Sigmoid colon (tissue), 7 donors: ENCODE data around the gene ZNF212. TPM values are rescaled to one million over a fixed set of nuclear protein-coding genes. Genes with fewer than 3 reads are reported as not detected.

ENCODE experiments used
- DNase-seq: peaks from one replicate; pipeline ENCODE4 v3.0.0-alpha.2; 2019
- H3K27ac ChIP-seq, 4 donors: fragments of 200-600 bp; sonication (generic); one replicate each; pipeline ENCODE4 v1.5.1; 2016 to 2019; ENCODE audit warnings: mild to moderate bottlenecking in 1 of 4
- H3K27me3 ChIP-seq, 3 donors: fragments of 200-600 bp; sonication (generic); one replicate each; pipeline ENCODE4 v1.5.1; 2019; ENCODE audit warnings: mild to moderate bottlenecking in 1 of 3
- H3K36me3 ChIP-seq, 4 donors: fragments of 200-600 bp; sonication (generic); one replicate each; pipeline ENCODE4 v1.5.1; 2016 to 2019
- H3K4me1 ChIP-seq, 4 donors: fragments of 200-600 bp; sonication (generic); one replicate each; pipeline ENCODE4 v1.5.1; 2017 to 2019
- H3K4me3 ChIP-seq, 4 donors: fragments of 200-600 bp; sonication (generic); one replicate each; pipeline ENCODE4 v1.5.1; 2017 to 2019; ENCODE audit warnings: mild to moderate bottlenecking in 2 of 4, moderate library complexity in 1 of 4
- H3K9me3 ChIP-seq, 4 donors: fragments of 200-600 bp in 3 of 4; sonication (generic) in 3 of 4; one replicate each; pipeline versions ENCODE4 v1.5.1 to v1.6.1; 2013 to 2019
- EP300 ChIP-seq, 4 donors: sonication (generic); formaldehyde crosslinking; IDR thresholded peaks; one replicate each; pipeline ENCODE4 v1.6.1; 2017; ENCODE audit warnings: antibody characterized with exemption in 4 of 4
- POLR2A ChIP-seq, 2 donors: fragments of 450-650 bp; IDR thresholded peaks; one replicate each; pipeline ENCODE4 v1.6.1; 2016; ENCODE audit warnings: antibody characterized with exemption in 2 of 2, mild to moderate bottlenecking in 2 of 2, moderate library complexity in 2 of 2
- POLR2AphosphoS5 ChIP-seq, 4 donors: sonication (generic); formaldehyde crosslinking; IDR thresholded peaks; one replicate each; pipeline ENCODE4 v1.6.1; 2017; ENCODE audit warnings: antibody characterized with exemption in 4 of 4
- WGBS, 2 donors: extraction: QIAGEN DNeasy Blood & Tissue Kit; methylation state at CpG; one replicate each; pipeline ENCODE4 v1.1.7; 2013; 5-methylcytosine and 5-hydroxymethylcytosine counted together
- intact Hi-C: fragments of 100-400 bp; cut with DNase I; formaldehyde crosslinking; loops from one replicate; pipeline ENCODE4 v1.15.1; 2023
- polyA plus RNA-seq, 3 donors: library from polyadenylated mRNA; stranded (reverse); fragments of 200-250 nt; gene quantifications; one replicate each; pipeline ENCODE4 v1.2.3, GENCODE V29; 2013
- total RNA-seq, 4 donors: library from RNA; depleted of rRNA; stranded (reverse); fragments of >200 nt; gene quantifications; one replicate each; pipeline ENCODE4 v1.1.0, GENCODE V29; 2016
- TF ChIP-seq, protein P1 (sequence below), 4 experiments: fragments of 450-650 bp in 3 of 4; fragments of 200-600 bp in 1 of 4; IDR thresholded peaks; one replicate each; pipeline ENCODE4 v1.5.1; 2016 to 2019; ENCODE audit warnings: antibody characterized with exemption in 4 of 4, mild to moderate bottlenecking in 3 of 4, moderate library complexity in 2 of 4
- donor health status: healthy with polysubstance abuse.
- donor health status: Bipolar disorder and iron deficiency.
- donor health status: healthy.

The ZNF212 gene
- total and polyA plus RNA-seq, 7 donors = 4.1 to 13.6 (median 5.8) TPM

DNA sequence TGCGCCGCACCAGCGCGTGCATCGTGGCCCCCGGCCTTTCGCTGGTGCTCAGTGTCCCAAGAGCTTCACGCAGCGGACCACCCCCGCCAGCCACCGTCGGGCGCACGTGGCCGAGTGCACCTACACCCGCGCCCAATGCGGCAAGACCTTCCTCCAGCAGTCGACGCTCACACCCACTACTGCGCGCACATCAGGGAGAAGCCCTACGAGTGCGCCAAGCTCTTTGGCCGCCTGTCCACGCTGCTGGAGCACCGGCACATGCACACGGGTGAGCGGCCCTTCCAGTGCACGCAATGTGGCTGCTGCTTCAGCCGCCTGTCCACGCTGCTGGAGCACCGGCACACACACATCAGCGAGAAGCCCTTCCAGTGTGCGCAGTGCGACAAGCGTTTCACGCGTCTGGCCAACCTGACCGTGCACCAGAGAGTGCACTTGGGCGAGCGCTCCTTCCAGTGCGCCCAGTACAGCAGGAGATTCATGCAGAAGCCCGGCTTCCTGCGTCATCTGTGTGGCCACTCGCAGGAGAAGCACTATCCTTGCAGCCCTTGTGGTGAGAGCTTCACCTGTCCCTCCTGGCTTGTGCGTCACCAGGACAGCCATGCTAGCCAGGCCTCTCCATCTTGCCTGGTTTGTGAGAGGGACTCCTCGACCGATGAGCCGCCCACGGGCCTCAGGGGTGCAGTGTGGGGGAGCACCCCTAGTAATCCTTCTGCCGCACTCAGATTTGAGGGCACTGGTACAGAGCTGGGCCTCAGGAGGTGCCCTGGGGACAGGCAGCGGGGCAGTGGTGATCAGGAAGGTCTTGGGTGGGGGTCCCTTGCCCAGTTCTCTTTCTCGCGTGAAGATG is 55.4 kb downstream of the ZNF212 start:
- TF ChIP-seq, protein P1, sequence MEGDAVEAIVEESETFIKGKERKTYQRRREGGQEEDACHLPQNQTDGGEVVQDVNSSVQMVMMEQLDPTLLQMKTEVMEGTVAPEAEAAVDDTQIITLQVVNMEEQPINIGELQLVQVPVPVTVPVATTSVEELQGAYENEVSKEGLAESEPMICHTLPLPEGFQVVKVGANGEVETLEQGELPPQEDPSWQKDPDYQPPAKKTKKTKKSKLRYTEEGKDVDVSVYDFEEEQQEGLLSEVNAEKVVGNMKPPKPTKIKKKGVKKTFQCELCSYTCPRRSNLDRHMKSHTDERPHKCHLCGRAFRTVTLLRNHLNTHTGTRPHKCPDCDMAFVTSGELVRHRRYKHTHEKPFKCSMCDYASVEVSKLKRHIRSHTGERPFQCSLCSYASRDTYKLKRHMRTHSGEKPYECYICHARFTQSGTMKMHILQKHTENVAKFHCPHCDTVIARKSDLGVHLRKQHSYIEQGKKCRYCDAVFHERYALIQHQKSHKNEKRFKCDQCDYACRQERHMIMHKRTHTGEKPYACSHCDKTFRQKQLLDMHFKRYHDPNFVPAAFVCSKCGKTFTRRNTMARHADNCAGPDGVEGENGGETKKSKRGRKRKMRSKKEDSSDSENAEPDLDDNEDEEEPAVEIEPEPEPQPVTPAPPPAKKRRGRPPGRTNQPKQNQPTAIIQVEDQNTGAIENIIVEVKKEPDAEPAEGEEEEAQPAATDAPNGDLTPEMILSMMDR (IDR thresholded peaks at IDR 0.05) = no peak
- TF ChIP-seq POLR2AphosphoS5 (IDR thresholded peaks at IDR 0.05) = no peak
- H3K9me3 ChIP-seq = no peaks in the 10 kb centered on the region
- no peak overlapping the region for H3K27ac ChIP-seq
- H3K4me1 ChIP-seq = no peaks in the 10 kb centered on the region
- H3K27me3 ChIP-seq = no peaks in the 10 kb centered on the region
- intact Hi-C loops = no loop called here
- peaks cover 5 to 50% (median 8%) of the 10 kb centered on the region in 4 donors for H3K36me3 ChIP-seq
- WGBS, 2 donors = 97 to 98% methylated on average over 55 of the region's 55 CpGs
- no peak overlapping the region for H3K4me3 ChIP-seq
- DNase-seq = no peak

DNA sequence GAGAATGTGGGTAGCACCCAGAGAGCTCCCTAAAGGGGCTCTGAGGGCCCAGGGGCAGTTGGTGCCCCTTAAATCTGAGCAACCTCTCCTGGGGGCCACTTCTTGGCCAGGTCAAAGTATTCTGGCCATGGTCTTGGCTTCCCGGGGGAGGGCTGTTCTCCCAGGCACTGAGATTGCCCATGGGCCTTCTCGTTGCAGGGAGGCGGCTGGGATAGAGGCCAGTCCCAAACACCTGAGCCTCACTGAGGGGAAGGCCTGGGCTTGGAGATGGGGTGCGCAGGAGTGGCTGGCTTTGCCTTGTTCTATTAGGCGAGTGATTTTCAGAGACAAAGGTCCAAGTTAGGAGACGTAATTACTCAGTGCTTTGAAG is 56.0 kb downstream of the ZNF212 start:
- Histone ChIP-seq H3K4me1 (no peaks in the 10 kb centered on the region), H3K27ac (no peak overlapping the region), H3K36me3 (peaks cover 5 to 48% (median 7%) of the 10 kb centered on the region in 4 donors), H3K9me3 (no peaks in the 10 kb centered on the region), H3K27me3 (no peaks in the 10 kb centered on the region), H3K4me3 (no peak overlapping the region)
- WGBS, 2 donors = 94 to 95% methylated on average over 6 of the region's 6 CpGs
- DNase-seq = no peak
- intact Hi-C loops = no loop called here
- TF ChIP-seq POLR2A (IDR thresholded peaks at IDR 0.05) = no peak
- TF ChIP-seq POLR2AphosphoS5 (IDR thresholded peaks at IDR 0.05) = no peak
- TF ChIP-seq EP300 (IDR thresholded peaks at IDR 0.05) = no peak
- TF ChIP-seq, protein P1 (IDR thresholded peaks at IDR 0.05) = no peak

DNA sequence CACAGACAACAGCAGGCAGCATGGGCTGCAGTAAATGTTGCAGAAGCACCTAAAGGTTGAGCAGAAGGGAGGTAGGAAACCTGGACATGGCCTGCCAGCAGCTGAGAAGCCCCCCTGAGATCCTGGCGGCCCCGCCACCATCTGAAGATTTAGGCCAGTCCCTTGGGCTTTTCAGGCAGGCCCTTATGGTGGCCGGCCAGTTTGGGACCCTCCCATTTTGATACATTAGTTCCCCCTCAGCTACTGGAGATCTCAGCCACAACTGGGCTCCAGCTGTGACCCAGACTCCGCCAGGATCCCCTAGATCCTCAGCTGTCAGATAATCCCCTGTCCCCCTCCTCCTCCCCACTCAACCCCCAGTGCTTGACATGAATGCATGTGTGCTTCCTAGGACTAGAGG is 56.9 kb downstream of the ZNF212 start:
- Histone ChIP-seq H3K36me3 (peaks cover 5 to 48% (median 7%) of the 10 kb centered on the region in 4 donors), H3K9me3 (no peaks in the 10 kb centered on the region), H3K4me3 (no peak overlapping the region), H3K27me3 (no peaks in the 10 kb centered on the region), H3K4me1 (no peaks in the 10 kb centered on the region), H3K27ac (no peak overlapping the region)
- 93 to 95% methylated on average over 4 of the region's 4 CpGs for WGBS, 2 donors
- intact Hi-C loops = no loop called here
- TF ChIP-seq POLR2A (IDR thresholded peaks at IDR 0.05) = no peak
- no peak for TF ChIP-seq EP300 (IDR thresholded peaks at IDR 0.05)
- TF ChIP-seq POLR2AphosphoS5 (IDR thresholded peaks at IDR 0.05) = no peak
- TF ChIP-seq, protein P1 (IDR thresholded peaks at IDR 0.05) = no peak
- no peak for DNase-seq

DNA sequence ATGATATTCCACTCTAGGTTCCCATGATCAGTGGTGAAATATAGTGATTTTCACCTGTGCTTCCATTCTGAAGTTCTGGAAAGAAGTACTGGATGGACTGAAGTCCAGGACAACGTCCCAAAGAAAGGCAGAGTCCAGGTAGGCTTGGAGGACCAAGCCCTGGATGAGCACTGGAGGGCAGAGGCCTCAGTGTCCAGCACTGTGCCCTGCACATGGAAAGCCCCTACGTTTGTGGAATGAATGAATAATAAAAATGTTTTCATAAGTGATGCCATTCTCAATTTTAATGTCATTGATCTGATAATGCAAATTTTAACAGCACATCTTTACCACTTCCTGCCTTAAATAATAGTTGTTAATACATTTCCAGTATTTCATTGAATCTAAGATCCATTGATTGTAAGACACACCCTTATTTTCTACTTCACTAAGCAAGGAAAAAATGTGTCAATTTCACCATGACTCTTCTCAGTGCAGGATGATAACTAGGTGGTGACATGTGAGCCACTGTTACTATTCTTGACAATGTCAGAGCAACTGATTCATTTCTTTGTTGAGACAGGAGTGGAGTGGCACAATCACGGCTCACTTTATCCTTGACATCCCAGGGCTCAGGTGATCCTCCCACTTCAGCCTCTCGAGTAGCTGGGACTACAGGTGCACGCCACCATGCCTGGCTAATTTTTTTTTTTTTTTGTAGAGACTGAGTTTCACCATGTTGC is 57.7 kb downstream of the ZNF212 start:
- 75 to 76% methylated on average over 5 of the region's 5 CpGs for WGBS, 2 donors
- TF ChIP-seq, protein P1 (IDR thresholded peaks at IDR 0.05) = no peak
- TF ChIP-seq EP300 (IDR thresholded peaks at IDR 0.05) (no peak), POLR2AphosphoS5 (IDR thresholded peaks at IDR 0.05) (no peak), POLR2A (IDR thresholded peaks at IDR 0.05) (no peak)
- Histone ChIP-seq H3K27me3 (no peaks in the 10 kb centered on the region), H3K4me1 (no peaks in the 10 kb centered on the region), H3K4me3 (no peak overlapping the region), H3K27ac (no peak overlapping the region), H3K36me3 (peaks cover 5 to 41% (median 7%) of the 10 kb centered on the region in 4 donors), H3K9me3 (no peaks in the 10 kb centered on the region)
- intact Hi-C loops = no loop called here
- DNase-seq = no peak
